Mucosa of rectum (tissue), 2 donors: Measurements from ENCODE around the gene BOD1L1.

Experiments used
- H3K27ac ChIP-seq, 2 donors: one replicate each; pipeline ENCODE4 v1.7.0; 2013; ENCODE audit warnings: inconsistent platforms in 2 of 2, low read depth in 2 of 2, low read length in 2 of 2
- H3K27me3 ChIP-seq, 2 donors: one replicate each; pipeline ENCODE4 v1.7.0; 2013; ENCODE audit warnings: low read length in 2 of 2; ENCODE audit not compliant: control insufficient read depth in 2 of 2, insufficient read depth in 2 of 2
- H3K36me3 ChIP-seq, 2 donors: one replicate each; pipeline ENCODE4 v1.7.0; 2013; ENCODE audit warnings: low read length in 2 of 2; ENCODE audit not compliant: control insufficient read depth in 2 of 2, insufficient read depth in 2 of 2
- H3K4me1 ChIP-seq, 2 donors: one replicate each; pipeline ENCODE4 v1.7.0; 2013; ENCODE audit warnings: low read length in 2 of 2, mild to moderate bottlenecking in 1 of 2; ENCODE audit not compliant: control insufficient read depth in 2 of 2, insufficient read depth in 2 of 2
- H3K4me3 ChIP-seq, 2 donors: one replicate each; pipeline ENCODE4 v1.7.0; 2013; ENCODE audit warnings: low read length in 2 of 2
- H3K9ac ChIP-seq, 2 donors: one replicate each; pipeline ENCODE4 v1.7.0; 2013; ENCODE audit warnings: low read length in 2 of 2, low read depth in 1 of 2, mild to moderate bottlenecking in 1 of 2
- H3K9me3 ChIP-seq, 2 donors: one replicate each; pipeline ENCODE4 v1.7.0; 2013; ENCODE audit warnings: low read length in 2 of 2; ENCODE audit not compliant: control insufficient read depth in 2 of 2
- donor health status: healthy.
- donor health status: Normal muscosa, but diverticular disease.

Gene BOD1L1

DNA sequence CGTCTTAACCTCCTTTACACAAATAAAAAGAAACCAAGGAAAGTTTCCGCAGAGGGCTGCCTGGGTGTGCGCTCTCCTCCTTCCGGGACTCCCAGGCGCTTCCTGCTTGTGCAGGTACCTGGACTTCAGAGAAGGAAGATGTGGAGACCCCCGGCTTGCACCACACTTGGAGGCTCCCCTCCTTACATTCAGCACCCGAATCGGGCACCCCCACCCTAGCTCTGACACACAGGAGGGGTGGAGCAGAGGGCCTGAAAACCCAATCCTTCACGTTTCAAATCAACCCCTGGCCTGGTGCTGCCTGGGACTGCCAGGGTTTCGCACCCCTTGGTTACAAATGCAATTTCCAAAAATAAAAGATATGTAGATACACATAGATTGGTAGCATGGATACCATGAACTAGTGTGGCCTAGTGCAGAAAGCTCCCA, 86.3 kb downstream of the BOD1L1 start:
- H3K36me3 ChIP-seq, result no peaks in the 10 kb centered on the region
- H3K4me1 ChIP-seq, result peaks cover 6 to 10% of the 10 kb centered on the region in 2 donors
- H3K9me3 ChIP-seq, result no peaks in the 10 kb centered on the region
- no peak overlapping the region for H3K4me3 ChIP-seq
- H3K9ac ChIP-seq, result no peak overlapping the region
- H3K27me3 ChIP-seq, result peaks cover 54 to 56% of the 10 kb centered on the region in 2 donors
- H3K27ac ChIP-seq, result no peak overlapping the region

GRCh38 chr4:13540446-13541175, 86.9 kb downstream of the BOD1L1 start:
- H3K9me3 ChIP-seq, result no peaks in the 10 kb centered on the region
- H3K4me3 ChIP-seq, result no peak overlapping the region
- H3K27me3 ChIP-seq, result peaks cover 55 to 59% of the 10 kb centered on the region in 2 donors
- H3K27ac ChIP-seq, result no peak overlapping the region
- H3K4me1 ChIP-seq, result peaks cover 6 to 10% of the 10 kb centered on the region in 2 donors
- H3K9ac ChIP-seq, result no peak overlapping the region
- no peaks in the 10 kb centered on the region for H3K36me3 ChIP-seq

- H3K4me1 ChIP-seq, result peaks cover under 1 to 7% of the 10 kb centered on the region in 2 donors
- no peaks in the 10 kb centered on the region for H3K36me3 ChIP-seq
- H3K4me3 ChIP-seq, result peak overlapping the region in 1 of 2 donors; percentile 26
- no peak overlapping the region for H3K9ac ChIP-seq
- H3K27me3 ChIP-seq, result peaks cover 52 to 58% of the 10 kb centered on the region in 2 donors
- peak overlapping the region in 1 of 2 donors; percentile 4 for H3K27ac ChIP-seq
- H3K9me3 ChIP-seq, result no peaks in the 10 kb centered on the region
These were observed 87.7 kb downstream of the BOD1L1 start for GRCh38 chr4:13539619-13540445.

GRCh38 chr4:13539047-13539618, 88.4 kb downstream of the BOD1L1 start:
- Histone ChIP-seq H3K9ac (no peak overlapping the region), H3K9me3 (no peaks in the 10 kb centered on the region), H3K4me3 (peak overlapping the region in 1 of 2 donors; percentile 7), H3K27ac (no peak overlapping the region), H3K36me3 (no peaks in the 10 kb centered on the region), H3K27me3 (peaks cover 58 to 65% of the 10 kb centered on the region in 2 donors), H3K4me1 (peaks cover 0 to 7% of the 10 kb centered on the region in 2 donors)

- Histone ChIP-seq H3K4me1 (peaks cover 0 to 7% of the 10 kb centered on the region in 2 donors), H3K4me3 (peak overlapping the region in 1 of 2 donors; percentile 7), H3K27me3 (peaks cover 57 to 71% of the 10 kb centered on the region in 2 donors), H3K27ac (no peak overlapping the region), H3K36me3 (no peaks in the 10 kb centered on the region), H3K9ac (no peak overlapping the region), H3K9me3 (no peaks in the 10 kb centered on the region)
These were observed 89.0 kb downstream of the BOD1L1 start for GRCh38 chr4:13538427-13538973.

DNA sequence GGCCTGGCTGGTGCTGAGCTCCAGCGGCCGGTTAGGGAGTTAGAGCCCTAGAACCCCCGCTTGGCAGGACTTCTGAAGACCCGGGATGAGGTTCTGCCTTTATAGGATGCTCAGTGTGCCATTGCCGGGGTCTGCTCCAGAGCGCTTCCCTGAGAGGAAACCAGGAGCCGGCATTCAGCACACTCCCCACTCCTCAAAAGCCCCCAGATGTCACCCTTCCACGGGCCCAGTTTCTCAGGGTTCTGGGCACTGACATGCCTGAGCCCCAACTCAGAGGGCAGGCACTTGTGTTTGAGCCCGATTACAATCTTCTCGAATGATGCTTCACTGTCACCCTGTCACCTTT, 89.7 kb downstream of the BOD1L1 start:
- Histone ChIP-seq H3K27me3 (peaks cover 53 to 66% of the 10 kb centered on the region in 2 donors), H3K4me3 (no peak overlapping the region), H3K4me1 (peaks cover 0 to 7% of the 10 kb centered on the region in 2 donors), H3K36me3 (no peaks in the 10 kb centered on the region), H3K9me3 (no peaks in the 10 kb centered on the region), H3K9ac (no peak overlapping the region), H3K27ac (no peak overlapping the region)

DNA sequence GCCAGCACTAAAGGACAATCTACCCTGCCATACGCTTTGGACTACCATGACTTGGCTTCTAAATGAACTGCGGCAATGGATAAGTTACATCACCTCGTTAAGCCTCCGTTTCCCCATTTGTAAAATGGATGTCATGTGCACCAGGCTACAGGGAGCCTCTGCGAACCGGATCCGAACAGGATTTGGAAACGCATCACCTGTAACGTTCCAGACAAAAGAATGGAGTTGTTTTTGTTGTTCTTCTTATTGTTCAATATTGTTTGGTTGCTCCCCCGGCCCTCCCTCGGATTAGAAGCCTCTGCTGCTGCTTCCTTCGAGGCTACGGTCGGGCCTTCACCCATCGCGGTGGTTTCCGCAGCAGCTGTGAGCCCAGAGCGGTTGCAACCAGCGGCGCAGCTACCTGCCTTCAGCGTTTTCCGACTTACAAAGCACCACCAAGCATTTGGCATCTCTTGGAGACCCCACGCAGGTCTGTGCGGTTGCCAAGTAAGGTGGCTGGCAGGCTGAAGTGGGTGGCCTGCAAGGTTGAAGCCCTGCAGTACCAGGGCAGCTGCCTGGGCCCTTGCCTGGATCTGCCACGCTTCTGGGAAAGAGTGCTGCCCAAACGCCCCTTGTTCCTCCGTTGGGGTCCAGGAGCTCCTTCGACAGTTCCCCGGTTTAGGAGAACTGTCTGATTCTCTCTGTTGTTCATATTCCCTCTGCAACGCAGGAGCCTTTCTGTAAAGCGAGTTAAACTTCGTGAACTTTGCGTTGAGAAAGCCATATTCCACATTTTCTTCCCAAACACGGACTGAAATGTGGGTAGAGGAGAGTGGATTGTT, 90.3 kb downstream of the BOD1L1 start:
- peak overlapping the region in 1 of 2 donors; percentile 21 for H3K27ac ChIP-seq
- H3K9me3 ChIP-seq, result no peaks in the 10 kb centered on the region
- peaks cover 47 to 63% of the 10 kb centered on the region in 2 donors for H3K27me3 ChIP-seq
- H3K4me1 ChIP-seq, result peaks cover 0 to 3% of the 10 kb centered on the region in 2 donors
- no peak overlapping the region for H3K9ac ChIP-seq
- no peaks in the 10 kb centered on the region for H3K36me3 ChIP-seq
- no peak overlapping the region for H3K4me3 ChIP-seq

DNA sequence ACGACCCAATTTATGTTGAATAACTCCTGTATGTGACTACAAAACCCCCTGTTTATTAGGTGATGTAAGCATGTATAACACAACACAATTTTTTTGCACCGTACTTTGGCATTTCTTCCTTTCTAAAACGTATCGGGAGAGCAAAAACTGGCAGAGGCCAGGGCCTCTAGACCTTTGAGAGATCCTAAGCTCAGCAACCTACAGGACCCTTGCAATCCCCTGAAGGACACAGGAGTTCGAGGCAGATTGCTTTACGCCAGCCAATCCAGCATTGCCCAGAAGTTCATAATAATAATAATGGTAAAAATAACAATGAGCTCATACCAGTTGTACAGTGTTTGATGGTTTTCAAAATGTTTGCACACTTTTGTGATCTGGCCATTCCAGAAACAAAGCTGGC, 90.9 kb downstream of the BOD1L1 start:
- no peak overlapping the region for H3K27ac ChIP-seq
- H3K4me3 ChIP-seq, result no peak overlapping the region
- no peaks in the 10 kb centered on the region for H3K36me3 ChIP-seq
- peaks cover 46 to 63% of the 10 kb centered on the region in 2 donors for H3K27me3 ChIP-seq
- no peaks in the 10 kb centered on the region for H3K4me1 ChIP-seq
- H3K9me3 ChIP-seq, result no peaks in the 10 kb centered on the region
- no peak overlapping the region for H3K9ac ChIP-seq

DNA sequence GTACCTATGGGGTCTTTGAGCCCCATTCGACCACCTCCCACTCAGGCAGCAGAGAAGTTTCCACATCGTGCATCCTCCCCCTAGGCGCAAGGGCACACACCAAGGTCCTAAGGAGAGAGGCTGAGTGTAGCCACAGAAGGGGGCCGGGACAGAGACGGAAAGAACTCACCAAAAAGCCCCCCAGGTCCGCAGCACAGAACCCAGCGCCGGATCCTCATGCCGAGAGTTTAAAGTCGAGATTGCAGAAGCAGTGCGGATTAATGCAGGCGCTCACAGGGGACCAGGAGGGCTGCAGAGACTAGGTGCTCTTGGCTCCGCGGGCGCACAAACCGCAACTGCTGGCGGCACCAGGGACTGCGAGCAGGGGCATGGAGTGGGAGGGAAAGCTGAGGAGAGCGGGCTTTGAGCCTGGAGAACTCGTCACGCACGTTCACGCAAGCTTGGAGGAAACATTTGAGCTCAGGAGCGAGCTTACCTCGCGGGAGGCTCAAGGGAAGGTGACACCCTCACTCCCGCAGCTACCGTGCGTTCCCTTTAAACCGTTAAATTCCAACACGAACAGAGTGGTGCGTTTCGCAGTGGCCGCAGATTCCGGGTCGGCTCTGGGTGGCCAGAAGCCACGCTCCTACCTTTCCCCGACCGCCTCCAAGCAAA, 91.7 kb downstream of the BOD1L1 start:
- no peaks in the 10 kb centered on the region for H3K9me3 ChIP-seq
- peak overlapping the region in 1 of 2 donors; percentile 26 for H3K4me3 ChIP-seq
- H3K36me3 ChIP-seq, result no peaks in the 10 kb centered on the region
- H3K27ac ChIP-seq, result no peak overlapping the region
- H3K9ac ChIP-seq, result no peak overlapping the region
- H3K4me1 ChIP-seq, result no peaks in the 10 kb centered on the region
- H3K27me3 ChIP-seq, result peaks cover 51 to 63% of the 10 kb centered on the region in 2 donors
